ENCODE results near the gene HOXA6.

HOXA6 gene

GRCh38 chr7:27124902-27125689, 22.5 kb downstream of the HOXA6 start:
- in situ Hi-C loops (cut with MboI; ENCODE audit: low sequenced_read_pairs) = no loop called here

- in situ Hi-C loops (cut with MboI; ENCODE audit: low sequenced_read_pairs) = no loop called here
Observed at GRCh38 chr7:27124096-27124901, 23.3 kb downstream of the HOXA6 start.

- in situ Hi-C loops (cut with MboI; ENCODE audit: low sequenced_read_pairs) = no loop called here
Observed at GRCh38 chr7:27123477-27124053, 24.0 kb downstream of the HOXA6 start.

GRCh38 chr7:27123007-27123476, 24.5 kb downstream of the HOXA6 start:
- in situ Hi-C loops (cut with MboI; ENCODE audit: low sequenced_read_pairs) = no loop called here

- in situ Hi-C loops (cut with MboI; ENCODE audit: low sequenced_read_pairs) = no loop called here
Observed at GRCh38 chr7:27122077-27122910, 25.3 kb downstream of the HOXA6 start.

- in situ Hi-C loops (cut with MboI; ENCODE audit: low sequenced_read_pairs) = no loop called here
Observed at GRCh38 chr7:27121684-27122076, 25.9 kb downstream of the HOXA6 start.

- in situ Hi-C loops (cut with MboI; ENCODE audit: low sequenced_read_pairs) = no loop called here
Observed at GRCh38 chr7:27119412-27119911, 28.1 kb downstream of the HOXA6 start.

- in situ Hi-C loops (cut with MboI; ENCODE audit: low sequenced_read_pairs) = no loop called here
Observed at GRCh38 chr7:27118580-27118979, 29.0 kb downstream of the HOXA6 start.

GRCh38 chr7:27117887-27118491, 29.6 kb downstream of the HOXA6 start:
- in situ Hi-C loops (cut with MboI; ENCODE audit: low sequenced_read_pairs) = no loop called here

- in situ Hi-C loops (cut with MboI; ENCODE audit: low sequenced_read_pairs) = no loop called here
Observed at GRCh38 chr7:27116962-27117886, 30.4 kb downstream of the HOXA6 start.

- in situ Hi-C loops (cut with MboI; ENCODE audit: low sequenced_read_pairs) = no loop called here
Observed at GRCh38 chr7:27116031-27116961, 31.3 kb downstream of the HOXA6 start.

GRCh38 chr7:27115221-27116026, 32.1 kb downstream of the HOXA6 start:
- in situ Hi-C loops (cut with MboI; ENCODE audit: low sequenced_read_pairs) = no loop called here

GRCh38 chr7:27114881-27115220, 32.7 kb downstream of the HOXA6 start:
- in situ Hi-C loops (cut with MboI; ENCODE audit: low sequenced_read_pairs) = no loop called here

GRCh38 chr7:27113991-27114769, 33.4 kb downstream of the HOXA6 start:
- in situ Hi-C loops (cut with MboI; ENCODE audit: low sequenced_read_pairs) = no loop called here

GRCh38 chr7:27112955-27113949, 34.3 kb downstream of the HOXA6 start:
- in situ Hi-C loops (cut with MboI; ENCODE audit: low sequenced_read_pairs) = no loop called here

All from hTERT RPE-1 (cell line).